Endothelial cell of umbilical vein (primary cell): ENCODE data around the gene CCSER1. TPM values are rescaled to one million over a fixed set of nuclear protein-coding genes. Genes with fewer than 3 reads are reported as not detected.

Source experiments
- BruUV-seq: library from RNA; stranded (reverse); fragments of 400-500 nt; replicated peaks from 2 replicates; lab custom pipeline; 2021; lab: Mats Ljungman, UMichigan
- CTCF ChIA-PET: fragments of 300-600, 350-600 bp; sonication (Branson Sonifier 250); formaldehyde crosslinking; loops from one replicate; lab custom pipeline; 2021; ENCODE audit warnings: antibody characterized with exemption, inconsistent platforms; lab: Charles Lee
- POLR2A ChIA-PET: fragments of 300-600, 350-600 bp; sonication (Branson Sonifier 250); formaldehyde crosslinking; loops from one replicate; lab custom pipeline; 2021; ENCODE audit warnings: antibody characterized with exemption, inconsistent platforms; lab: Charles Lee
- DNase-seq: peaks from one replicate; pipeline ENCODE4 v3.0.0-alpha.2; 2011; ENCODE audit warnings: low read depth, low spot score
- FAIRE-seq: peaks from 2 replicates; lab custom pipeline; 2011; peaks lifted over from hg19 to GRCh38; lab: Jason Lieb, UNC
- H2AFZ ChIP-seq: 2 replicates; pipeline ENCODE4 v1.6.0; 2012; ENCODE audit warnings: low read depth, low read length, control low read depth, inconsistent platforms
- H3K27ac ChIP-seq: 2 replicates; pipeline ENCODE4 v1.5.1; 2011; ENCODE audit warnings: low read depth, mild to moderate bottlenecking, control low read depth, low read length, moderate library complexity; ENCODE audit not compliant: insufficient read depth
- H3K27me3 ChIP-seq, 2 experiments: 2 replicates each; pipeline versions ENCODE4 v1.6.0 to v1.6.1; 2011; ENCODE audit warnings: low read length in 2 of 2, mixed read lengths in 1 of 2; ENCODE audit not compliant: control insufficient read depth in 2 of 2, insufficient read depth in 2 of 2
- H3K36me3 ChIP-seq, 2 experiments: 2 replicates in 1 of 2; 3 replicates in 1 of 2; pipeline ENCODE4 v1.5.1; 2011; ENCODE audit warnings: low read length in 2 of 2, mild to moderate bottlenecking in 1 of 2, moderate library complexity in 1 of 2; ENCODE audit not compliant: control insufficient read depth in 2 of 2, insufficient read depth in 2 of 2; ENCODE audit errors: extremely low read depth in 1 of 2
- H3K4me1 ChIP-seq: 3 replicates; pipeline ENCODE4 v1.5.1; 2011; ENCODE audit warnings: mild to moderate bottlenecking, low read length; ENCODE audit not compliant: control insufficient read depth, insufficient read depth; ENCODE audit errors: extremely low read depth
- H3K4me2 ChIP-seq: 2 replicates; pipeline ENCODE4 v1.6.1; 2011; ENCODE audit warnings: low read length, control low read depth, mixed read lengths; ENCODE audit not compliant: insufficient read depth
- H3K4me3 ChIP-seq, 3 experiments: fragments of 200-600 bp in 1 of 3; sonication (generic), shearing (Covaris generic) in 1 of 3; replicated peaks in 1 of 3; 2 replicates each; pipeline ENCODE4 v1.5.1; 2011 to 2016; ENCODE audit warnings: control low read depth in 3 of 3, low read length in 3 of 3, mild to moderate bottlenecking in 2 of 3, inconsistent platforms in 1 of 3, low read depth in 1 of 3, moderate library complexity in 1 of 3; ENCODE audit not compliant: insufficient read depth in 1 of 3
- H3K79me2 ChIP-seq: 2 replicates; pipeline ENCODE4 v1.6.0; 2012; ENCODE audit warnings: low read length, inconsistent platforms; ENCODE audit not compliant: control insufficient read depth, insufficient read depth
- H3K9ac ChIP-seq: replicated peaks from 2 replicates; pipeline ENCODE3; 2011; ENCODE audit warnings: low read length, control low read depth; ENCODE audit not compliant: insufficient read depth; ENCODE audit errors: extremely low read depth
- H3K9me1 ChIP-seq: replicated peaks from 3 replicates; pipeline ENCODE4 v1.6.0; 2011; ENCODE audit warnings: mild to moderate bottlenecking, low read length; ENCODE audit not compliant: control insufficient read depth, insufficient read depth; ENCODE audit errors: extremely low read depth
- H3K9me3 ChIP-seq: replicated peaks from 2 replicates; pipeline ENCODE4 v1.5.1; 2012; ENCODE audit warnings: low read length, inconsistent platforms; ENCODE audit not compliant: control insufficient read depth, insufficient read depth
- H4K20me1 ChIP-seq: replicated peaks from 2 replicates; pipeline ENCODE3; 2011; ENCODE audit warnings: mild to moderate bottlenecking, low read length; ENCODE audit not compliant: control insufficient read depth, insufficient read depth; ENCODE audit errors: extremely low read depth
- EZH2 ChIP-seq: IDR thresholded peaks from 2 replicates; pipeline ENCODE4 v1.6.1; 2012; ENCODE audit warnings: borderline replicate concordance, low read depth, mild to moderate bottlenecking, moderate library complexity, low read length, inconsistent platforms; ENCODE audit not compliant: severe bottlenecking
- FOS ChIP-seq: IDR thresholded peaks from 2 replicates; pipeline ENCODE4 v1.6.1; 2011; ENCODE audit warnings: mild to moderate bottlenecking, low read length, moderate library complexity, borderline replicate concordance; ENCODE audit not compliant: insufficient read depth
- JUN ChIP-seq: IDR thresholded peaks from 2 replicates; pipeline ENCODE4 v1.6.1; 2011; ENCODE audit warnings: borderline replicate concordance, low read depth; ENCODE audit not compliant: insufficient read length, insufficient read depth
- POLR2A ChIP-seq: IDR thresholded peaks from 2 replicates; pipeline ENCODE4 v1.6.1; 2012; ENCODE audit warnings: low read depth, mild to moderate bottlenecking, control low read depth, low read length
- POLR2AphosphoS5 ChIP-seq: IDR thresholded peaks from 2 replicates; pipeline ENCODE4 v1.6.1; 2012; ENCODE audit warnings: low read depth, mild to moderate bottlenecking, control low read depth, low read length, moderate library complexity; ENCODE audit not compliant: insufficient read depth
- dilution Hi-C: fragments of 300-500 bp; cut with MboI; formaldehyde crosslinking; loops from one replicate; pipeline ENCODE4 v1.15.0; 2019; ENCODE audit warnings: low sequenced_read_pairs; ENCODE audit not compliant: extremely low pct_ligation_motif_present
- intact Hi-C: fragments of 100-400 bp; cut with micrococcal nuclease; formaldehyde crosslinking; loops from one replicate; pipeline ENCODE4 v1.10.0; 2022
- polyA plus RNA-seq, 4 experiments: library from polyadenylated mRNA; depleted of rRNA in 3 of 4; stranded (reverse) in 3 of 4; unstranded in 1 of 4; fragments of >200 nt; gene quantifications; 2 replicates each; pipeline versions ENCODE4 v1.2.1 to v1.2.3, GENCODE V29; 2011 to 2012; ENCODE audit warnings: missing spikeins in 1 of 4
- total RNA-seq: library from RNA; stranded (reverse); gene quantifications from 2 replicates; pipeline ENCODE4 v1.2.3, GENCODE V29; 2021
- TF ChIP-seq, protein P1 (sequence below), 2 donors: IDR thresholded peaks; 1 replicate in 1 of 2; 2 replicates in 1 of 2; pipeline ENCODE4 v1.5.1; 2011; ENCODE audit warnings: low read length in 2 of 2, mild to moderate bottlenecking in 2 of 2, moderate library complexity in 2 of 2, control low read depth in 1 of 2, inconsistent platforms in 1 of 2, low read depth in 1 of 2; ENCODE audit not compliant: insufficient read depth in 1 of 2; ENCODE audit errors: extremely low read depth in 1 of 2
- TF ChIP-seq, protein P2 (sequence below): IDR thresholded peaks from 2 replicates; pipeline ENCODE4 v1.6.1; 2011; ENCODE audit not compliant: insufficient read depth, insufficient read length

Gene CCSER1
- total and polyA plus RNA-seq, 2 donors (not counting 3 experiments of a cell fraction or from before 2014, with no cell fraction given) = 0.11 to 1.8 TPM

DNA sequence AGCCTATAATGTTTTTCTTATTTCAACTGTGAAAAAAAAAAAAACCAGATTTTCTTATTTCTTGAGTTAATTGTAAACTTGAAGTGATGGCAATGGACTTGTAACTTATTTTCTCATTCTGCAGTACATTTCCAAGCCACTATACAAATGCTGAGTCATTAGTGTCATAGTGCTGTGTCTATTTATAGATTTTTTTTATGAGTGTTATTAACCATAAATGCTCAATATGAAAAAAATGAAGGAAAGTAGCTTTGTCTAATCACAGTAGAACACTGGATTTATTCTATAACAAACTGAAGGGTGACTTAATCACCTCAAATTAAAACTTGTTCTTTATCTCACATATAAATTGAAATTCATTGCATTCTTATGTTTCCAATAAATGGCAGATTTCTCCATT, 718.6 kb downstream of the CCSER1 start:
- no peak overlapping the region for H3K4me3 ChIP-seq
- FAIRE-seq (no peak), DNase-seq (peak; percentile 64)
- no peaks in the 10 kb centered on the region for H3K27me3 ChIP-seq
- no peaks in the 10 kb centered on the region for H3K9me1 ChIP-seq
- H3K4me1 ChIP-seq = peaks cover 12% of the 10 kb centered on the region
- no peaks in the 10 kb centered on the region for H3K79me2 ChIP-seq
- no peak overlapping the region for H3K27ac ChIP-seq
- no peak overlapping the region for H3K4me2 ChIP-seq
- intact Hi-C loops (no loop called here), dilution Hi-C loops (no loop called here)
- BruUV-seq = no TSS peak
- CTCF ChIA-PET = no interaction called here
- no peaks in the 10 kb centered on the region for H3K36me3 ChIP-seq
- no peak for TF ChIP-seq EZH2
- TF ChIP-seq POLR2A = no peak
- peak; percentile 23 for TF ChIP-seq FOS
- TF ChIP-seq, protein P1, sequence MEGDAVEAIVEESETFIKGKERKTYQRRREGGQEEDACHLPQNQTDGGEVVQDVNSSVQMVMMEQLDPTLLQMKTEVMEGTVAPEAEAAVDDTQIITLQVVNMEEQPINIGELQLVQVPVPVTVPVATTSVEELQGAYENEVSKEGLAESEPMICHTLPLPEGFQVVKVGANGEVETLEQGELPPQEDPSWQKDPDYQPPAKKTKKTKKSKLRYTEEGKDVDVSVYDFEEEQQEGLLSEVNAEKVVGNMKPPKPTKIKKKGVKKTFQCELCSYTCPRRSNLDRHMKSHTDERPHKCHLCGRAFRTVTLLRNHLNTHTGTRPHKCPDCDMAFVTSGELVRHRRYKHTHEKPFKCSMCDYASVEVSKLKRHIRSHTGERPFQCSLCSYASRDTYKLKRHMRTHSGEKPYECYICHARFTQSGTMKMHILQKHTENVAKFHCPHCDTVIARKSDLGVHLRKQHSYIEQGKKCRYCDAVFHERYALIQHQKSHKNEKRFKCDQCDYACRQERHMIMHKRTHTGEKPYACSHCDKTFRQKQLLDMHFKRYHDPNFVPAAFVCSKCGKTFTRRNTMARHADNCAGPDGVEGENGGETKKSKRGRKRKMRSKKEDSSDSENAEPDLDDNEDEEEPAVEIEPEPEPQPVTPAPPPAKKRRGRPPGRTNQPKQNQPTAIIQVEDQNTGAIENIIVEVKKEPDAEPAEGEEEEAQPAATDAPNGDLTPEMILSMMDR (IDR thresholded peaks at IDR 0.05; ENCODE audit: extremely low read depth in 1 of 2, insufficient read depth in 1 of 2, low read depth in 1 of 2, low read length in 2 of 2) = no peak
- TF ChIP-seq, protein P2, sequence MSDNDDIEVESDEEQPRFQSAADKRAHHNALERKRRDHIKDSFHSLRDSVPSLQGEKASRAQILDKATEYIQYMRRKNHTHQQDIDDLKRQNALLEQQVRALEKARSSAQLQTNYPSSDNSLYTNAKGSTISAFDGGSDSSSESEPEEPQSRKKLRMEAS = no peak
- no peak for TF ChIP-seq POLR2AphosphoS5
- TF ChIP-seq JUN = no peak
- no peak overlapping the region for H3K9ac ChIP-seq
- H4K20me1 ChIP-seq = no peaks in the 10 kb centered on the region
- POLR2A ChIA-PET = no interaction called here
- H2AFZ ChIP-seq = no peak overlapping the region
- H3K9me3 ChIP-seq = no peaks in the 10 kb centered on the region
